HepG2 (cell line): ENCODE data around the gene NYNRIN. TPM values are rescaled to one million over a fixed set of nuclear protein-coding genes. Genes with fewer than 3 reads are reported as not detected.

Experiments
- DNMT3B ChIP-seq: conservative IDR thresholded peaks from 2 replicates; pipeline ENCODE4 v1.6.1; 2016; ENCODE audit warnings: missing biosample characterization, control low read depth
- E2F5 ChIP-seq: sonication (generic); formaldehyde crosslinking; conservative IDR thresholded peaks from 2 replicates; pipeline ENCODE4 v1.4.0; 2020; ENCODE audit warnings: missing genetic modification reagents
- GTF2F1 ChIP-seq: fragments of 150-350 bp; IDR thresholded peaks from 2 replicates; pipeline ENCODE4 v1.6.1; 2014; ENCODE audit warnings: low read length
- HDAC1 ChIP-seq: sonication (generic); formaldehyde crosslinking; IDR thresholded peaks from 2 replicates; pipeline ENCODE4 v1.5.1; 2020; ENCODE audit warnings: mild to moderate bottlenecking, missing genetic modification reagents
- MAFK ChIP-seq, 2 experiments: IDR thresholded peaks in 1 of 2; conservative IDR thresholded peaks in 1 of 2; 2 replicates each; pipeline ENCODE4 v1.6.1; 2011; ENCODE audit warnings: improper control_type of control experiment in 2 of 2, low read length in 2 of 2
- MLXIP ChIP-seq: sonication (generic); formaldehyde crosslinking; IDR thresholded peaks from 2 replicates; pipeline ENCODE4 v1.9.0; 2021; ENCODE audit warnings: missing genetic modification reagents, borderline replicate concordance
- MYPOP ChIP-seq: sonication (generic); formaldehyde crosslinking; IDR thresholded peaks from 2 replicates; pipeline ENCODE4 v1.8.1; 2023; ENCODE audit warnings: mild to moderate bottlenecking, moderate library complexity, missing genetic modification reagents
- NFYC ChIP-seq: IDR thresholded peaks from 2 replicates; pipeline ENCODE4 v1.6.1; 2016; ENCODE audit warnings: missing genetic modification reagents, missing compliant biosample characterization
- ONECUT2 ChIP-seq: sonication (generic); formaldehyde crosslinking; IDR thresholded peaks from 2 replicates; pipeline ENCODE4 v1.4.0; 2020; ENCODE audit warnings: missing genetic modification reagents
- PLRG1 ChIP-seq: fragments of 450-650 bp; conservative IDR thresholded peaks from 2 replicates; pipeline ENCODE4 v1.6.1; 2016
- SKIL ChIP-seq: sonication (generic); formaldehyde crosslinking; IDR thresholded peaks from 2 replicates; pipeline ENCODE4 v1.8.0; 2022; ENCODE audit warnings: missing genetic modification reagents, mild to moderate bottlenecking, moderate library complexity, borderline replicate concordance
- SMAD1 ChIP-seq: sonication (generic); formaldehyde crosslinking; IDR thresholded peaks from 2 replicates; pipeline ENCODE4 v1.4.0; 2020; ENCODE audit warnings: missing genetic modification reagents, low read depth, mild to moderate bottlenecking, borderline replicate concordance
- TOPORS ChIP-seq: sonication (generic); formaldehyde crosslinking; IDR thresholded peaks from 2 replicates; pipeline ENCODE4 v1.8.0; 2023; ENCODE audit warnings: mild to moderate bottlenecking, missing genetic modification reagents
- TRIM22 ChIP-seq: fragments of 450-650 bp; IDR thresholded peaks from 2 replicates; pipeline ENCODE4 v1.6.1; 2017
- ZNF317 ChIP-seq: sonication (generic); formaldehyde crosslinking; IDR thresholded peaks from 2 replicates; pipeline ENCODE4 v1.5.0; 2020; ENCODE audit warnings: mild to moderate bottlenecking, missing genetic modification reagents
- ZNF615 ChIP-seq: sonication (generic); formaldehyde crosslinking; IDR thresholded peaks from 2 replicates; pipeline ENCODE4 v1.5.0; 2020; ENCODE audit warnings: mild to moderate bottlenecking, missing genetic modification reagents, borderline replicate concordance
- ZNF704 ChIP-seq: sonication (generic); formaldehyde crosslinking; IDR thresholded peaks from 2 replicates; pipeline ENCODE4 v1.8.1; 2023; ENCODE audit warnings: mild to moderate bottlenecking, inconsistent platforms, moderate library complexity, missing genetic modification reagents, borderline replicate concordance
- ZSCAN12 ChIP-seq: sonication (generic); formaldehyde crosslinking; IDR thresholded peaks from 2 replicates; pipeline ENCODE4 v1.9.0; 2021; ENCODE audit warnings: mild to moderate bottlenecking, missing genetic modification reagents
- ZSCAN9 ChIP-seq: IDR thresholded peaks from 2 replicates; pipeline ENCODE4 v1.6.1; 2016; ENCODE audit warnings: borderline replicate concordance
- polyA plus RNA-seq, 8 experiments: library from polyadenylated mRNA; depleted of rRNA in 3 of 8; stranded (reverse) in 7 of 8; unstranded in 1 of 8; fragments of >200 nt; fragmentation: Illumina TruSeq in 4 of 8; extraction: Trizol in 4 of 8; gene quantifications; 2 replicates each; pipeline versions ENCODE4 v1.2.1 to v1.2.3, GENCODE V29; 2011 to 2016; ENCODE audit warnings: low read depth in 4 of 8, missing spikeins in 1 of 8, mixed read lengths in 1 of 8; ENCODE audit not compliant: insufficient read depth in 1 of 8
- total RNA-seq, 5 experiments: library from RNA; depleted of rRNA; stranded (reverse); fragments of >200 nt; fragmentation: Illumina TruSeq; extraction: Trizol; gene quantifications; 2 replicates each; pipeline ENCODE4 v1.2.3, GENCODE V29; 2016; ENCODE audit warnings: low read depth in 1 of 5

The NYNRIN gene
- total and polyA plus RNA-seq, 2 of the 13 experiments (the other 11 are each of a cell fraction or from before 2014, with no cell fraction given): 0.63 to 1.1 TPM

- TF ChIP-seq TRIM22 (no peak), SKIL (CRISPR knock-in tag) (peak; percentile 80; the same call in 1 of the 2 replicates), TOPORS (CRISPR knock-in tag) (peak; percentile 94; the same call in 1 of the 2 replicates), ZNF704 (CRISPR knock-in tag) (peak; percentile 98), E2F5 (CRISPR knock-in tag) (peak; percentile 39; the same call in 1 of the 2 replicates), ZNF317 (CRISPR knock-in tag) (peak; percentile 92), MAFK (conservative IDR thresholded peaks at IDR 0.05 in 1 of 2, IDR thresholded peaks at IDR 0.05 in 1 of 2; ENCODE audit: low read length in 2 of 2) (no peak), SMAD1 (peak; percentile 99; the same call in 1 of the 2 replicates), PLRG1 (no peak), NFYC (CRISPR knock-in tag) (peak; percentile 92), DNMT3B (peak; percentile 97), ONECUT2 (CRISPR knock-in tag) (0 out of 2 replicates have a peak, but pooled peaks have one; percentile 29), GTF2F1 (0 out of 2 replicates have a peak, but pooled peaks have one; percentile 85), HDAC1 (peak; percentile 92), ZSCAN9 (CRISPR knock-in tag) (peak; percentile 18), ZSCAN12 (CRISPR knock-in tag) (no peak), ZNF615 (CRISPR knock-in tag) (no peak), MYPOP (CRISPR knock-in tag) (peak; percentile 92), MLXIP (CRISPR knock-in tag) (peak; percentile 94; the same call in 1 of the 2 replicates)
These were observed 43.6 kb downstream of the NYNRIN start, which contains the start of gene SDR39U1 (continued) for GRCh38 chr14:24442240-24443052.
